KMS-11 (cell line): ENCODE data around the gene STMND1.

Source experiments
- H2AFZ ChIP-seq: fragments of 200-600 bp; sonication (generic); 2 replicates; pipeline ENCODE4 v1.6.1; 2016; ENCODE audit warnings: antibody characterized with exemption, mixed run types, low read depth
- H3K27ac ChIP-seq: fragments of 200-600 bp; sonication (generic); 2 replicates; pipeline ENCODE4 v1.6.1; 2016; ENCODE audit warnings: mild to moderate bottlenecking, mixed run types
- H3K27me3 ChIP-seq: fragments of 200-600 bp; sonication (generic); 2 replicates; pipeline ENCODE4 v1.6.1; 2017; ENCODE audit warnings: mild to moderate bottlenecking, low read depth, mixed run types, moderate library complexity; ENCODE audit not compliant: insufficient read depth
- H3K36me3 ChIP-seq: fragments of 200-600 bp; sonication (generic); 2 replicates; pipeline ENCODE4 v1.6.1; 2017; ENCODE audit warnings: mild to moderate bottlenecking, mixed run types; ENCODE audit not compliant: insufficient read depth
- H3K4me1 ChIP-seq: fragments of 200-600 bp; sonication (generic); 2 replicates; pipeline ENCODE4 v1.6.1; 2016; ENCODE audit warnings: mild to moderate bottlenecking, low read depth, mixed run types; ENCODE audit not compliant: poor library complexity, severe bottlenecking
- H3K4me2 ChIP-seq: fragments of 200-600 bp; sonication (generic); 2 replicates; pipeline ENCODE4 v1.7.0; 2016; ENCODE audit warnings: mild to moderate bottlenecking, mixed run types
- H3K4me3 ChIP-seq: fragments of 200-600 bp; sonication (generic); IDR thresholded peaks from 2 replicates; pipeline ENCODE4 v1.6.1; 2017; ENCODE audit warnings: low read depth, low read length, mixed read lengths; ENCODE audit not compliant: insufficient read depth
- H3K79me2 ChIP-seq: fragments of 200-600 bp; sonication (generic); 2 replicates; pipeline ENCODE4 v1.6.1; 2016; ENCODE audit warnings: low read depth, mixed run types; ENCODE audit not compliant: insufficient read depth
- H3K9ac ChIP-seq: fragments of 200-600 bp; sonication (generic); 2 replicates; pipeline ENCODE4 v1.6.1; 2016; ENCODE audit warnings: mild to moderate bottlenecking, mixed run types
- H4K20me1 ChIP-seq: fragments of 200-600 bp; sonication (generic); 2 replicates; pipeline ENCODE4 v1.6.1; 2016; ENCODE audit warnings: mild to moderate bottlenecking, mixed run types; ENCODE audit not compliant: insufficient read depth
- CTCF ChIP-seq: fragments of 200-600 bp; sonication (generic); conservative IDR thresholded peaks from 2 replicates; pipeline ENCODE4 v1.6.1; 2017; ENCODE audit warnings: low read depth, mild to moderate bottlenecking, antibody characterized with exemption, low read length, moderate library complexity, mixed read lengths

STMND1 gene

GRCh38 chr6:17161076-17161475, 59.2 kb downstream of the STMND1 start:
- Histone ChIP-seq H3K27ac (no peak overlapping the region), H3K27me3 (no peaks in the 10 kb centered on the region), H3K9ac (no peak overlapping the region), H3K4me1 (no peaks in the 10 kb centered on the region), H2AFZ (no peak overlapping the region), H3K36me3 (no peaks in the 10 kb centered on the region), H3K79me2 (no peaks in the 10 kb centered on the region), H3K4me3 (no peak overlapping the region), H4K20me1 (no peaks in the 10 kb centered on the region), H3K4me2 (no peak overlapping the region)
- TF ChIP-seq CTCF, result no peak

- Histone ChIP-seq H3K79me2 (no peaks in the 10 kb centered on the region), H3K4me3 (no peak overlapping the region), H4K20me1 (no peaks in the 10 kb centered on the region), H3K36me3 (no peaks in the 10 kb centered on the region), H3K27me3 (no peaks in the 10 kb centered on the region), H3K9ac (no peak overlapping the region), H3K4me2 (no peak overlapping the region), H3K27ac (no peak overlapping the region), H2AFZ (no peak overlapping the region), H3K4me1 (no peaks in the 10 kb centered on the region)
- no peak for TF ChIP-seq CTCF
Observed at GRCh38 chr6:17165383-17165782, 63.5 kb downstream of the STMND1 start.

- H3K27me3 ChIP-seq, result no peaks in the 10 kb centered on the region
- H3K4me1 ChIP-seq, result no peaks in the 10 kb centered on the region
- no peak overlapping the region for H3K4me2 ChIP-seq
- no peak overlapping the region for H3K27ac ChIP-seq
- TF ChIP-seq CTCF, result no peak
- H3K79me2 ChIP-seq, result no peaks in the 10 kb centered on the region
- no peak overlapping the region for H3K9ac ChIP-seq
- no peak overlapping the region for H3K4me3 ChIP-seq
- no peak overlapping the region for H2AFZ ChIP-seq
- no peaks in the 10 kb centered on the region for H3K36me3 ChIP-seq
- H4K20me1 ChIP-seq, result no peaks in the 10 kb centered on the region
Observed at GRCh38 chr6:17167327-17167979, 65.6 kb downstream of the STMND1 start.

GRCh38 chr6:17169291-17169690, 67.4 kb downstream of the STMND1 start:
- Histone ChIP-seq H3K36me3 (no peaks in the 10 kb centered on the region), H3K79me2 (no peaks in the 10 kb centered on the region), H3K9ac (no peak overlapping the region), H3K4me3 (no peak overlapping the region), H3K4me2 (no peak overlapping the region), H2AFZ (no peak overlapping the region), H3K27me3 (no peaks in the 10 kb centered on the region), H3K27ac (no peak overlapping the region), H4K20me1 (no peaks in the 10 kb centered on the region), H3K4me1 (no peaks in the 10 kb centered on the region)
- TF ChIP-seq CTCF, result no peak
